Keratinocyte (primary cell): Measurements from ENCODE around the gene SLC25A28. TPM values are rescaled to one million over a fixed set of nuclear protein-coding genes. Genes with fewer than 3 reads are reported as not detected.

ENCODE experiments used
- DNase-seq: peaks from one replicate; pipeline ENCODE4 v3.0.0-alpha.2; 2011; ENCODE audit warnings: low read depth, missing footprints, low spot score
- FAIRE-seq: peaks from 2 replicates; lab custom pipeline; 2011; peaks lifted over from hg19 to GRCh38; lab: Jason Lieb, UNC
- H2AFZ ChIP-seq: 2 replicates; pipeline ENCODE4 v1.6.0; 2012; ENCODE audit warnings: low read length, control low read depth, inconsistent platforms; ENCODE audit not compliant: control insufficient read depth
- H3K27ac ChIP-seq: 2 replicates; pipeline ENCODE4 v1.5.1; 2011; ENCODE audit warnings: low read length; ENCODE audit not compliant: control insufficient read depth, insufficient read depth
- H3K27me3 ChIP-seq: 3 replicates; pipeline ENCODE4 v1.6.0; 2011; ENCODE audit warnings: low read length; ENCODE audit not compliant: control insufficient read depth, insufficient read depth; ENCODE audit errors: extremely low read depth
- H3K36me3 ChIP-seq, 2 experiments: 2 replicates in 1 of 2; 3 replicates in 1 of 2; pipeline ENCODE4 v1.5.1; 2011; ENCODE audit warnings: low read length in 2 of 2, mild to moderate bottlenecking in 1 of 2; ENCODE audit not compliant: control insufficient read depth in 2 of 2, insufficient read depth in 2 of 2; ENCODE audit errors: extremely low read depth in 1 of 2
- H3K4me1 ChIP-seq: 3 replicates; pipeline ENCODE4 v1.5.1; 2011; ENCODE audit warnings: low read length; ENCODE audit not compliant: control insufficient read depth, insufficient read depth; ENCODE audit errors: extremely low read depth
- H3K4me2 ChIP-seq: 3 replicates; pipeline ENCODE4 v1.6.0; 2011; ENCODE audit warnings: low read depth, low read length; ENCODE audit not compliant: control insufficient read depth, insufficient read depth; ENCODE audit errors: extremely low read depth
- H3K4me3 ChIP-seq, 3 experiments: fragments of 200-600 bp in 1 of 3; sonication (generic) in 1 of 3; 2 replicates in 2 of 3; 3 replicates in 1 of 3; pipeline ENCODE4 v1.5.1; 2011 to 2016; ENCODE audit warnings: low read length in 3 of 3, mild to moderate bottlenecking in 3 of 3, control low read depth in 2 of 3, inconsistent platforms in 1 of 3, low read depth in 1 of 3, mixed read lengths in 1 of 3, mixed run types in 1 of 3, moderate library complexity in 1 of 3; ENCODE audit not compliant: control insufficient read depth in 2 of 3, insufficient read depth in 2 of 3; ENCODE audit errors: extremely low read depth in 1 of 3
- H3K79me2 ChIP-seq: 2 replicates; pipeline ENCODE4 v1.6.0; 2012; ENCODE audit warnings: low read length; ENCODE audit not compliant: control insufficient read depth, insufficient read depth
- H3K9ac ChIP-seq: 3 replicates; pipeline ENCODE4 v1.6.0; 2011; ENCODE audit warnings: low read length; ENCODE audit not compliant: control insufficient read depth, insufficient read depth; ENCODE audit errors: extremely low read depth
- H3K9me1 ChIP-seq: 3 replicates; pipeline ENCODE4 v1.6.0; 2011; ENCODE audit warnings: low read length; ENCODE audit not compliant: control insufficient read depth, insufficient read depth; ENCODE audit errors: extremely low read depth
- H3K9me3 ChIP-seq: 2 replicates; pipeline ENCODE4 v1.5.1; 2012; ENCODE audit warnings: low read depth, low read length; ENCODE audit not compliant: control insufficient read depth
- H4K20me1 ChIP-seq: 3 replicates; pipeline ENCODE4 v1.6.0; 2011; ENCODE audit warnings: low read length; ENCODE audit not compliant: control insufficient read depth, insufficient read depth; ENCODE audit errors: extremely low read depth
- EZH2 ChIP-seq: IDR thresholded peaks from one replicate; pipeline ENCODE4 v1.6.1; 2012; ENCODE audit warnings: inconsistent platforms, mild to moderate bottlenecking, low read length, moderate library complexity
- dilution Hi-C: fragments of 300-500 bp; cut with MboI; formaldehyde crosslinking; loops from one replicate; pipeline ENCODE4 v1.7.0; 2020; ENCODE audit warnings: low sequenced_read_pairs; ENCODE audit not compliant: extremely low pct_ligation_motif_present
- polyA plus RNA-seq, 5 experiments: library from polyadenylated mRNA; depleted of rRNA in 3 of 5; stranded (reverse) in 3 of 5; stranded (forward) in 1 of 5; unstranded in 1 of 5; fragments of >200 nt; gene quantifications; 1 replicate in 1 of 5; 2 replicates in 3 of 5; 3 replicates in 1 of 5; pipeline versions ENCODE4 v1.2.1 to v1.2.3, GENCODE V29; 2011 to 2012; ENCODE audit warnings: missing spikeins in 2 of 5, low read depth in 1 of 5, low replicate concordance in 1 of 5
- TF ChIP-seq, protein P1 (sequence below), 3 experiments: IDR thresholded peaks in 1 of 3; conservative IDR thresholded peaks in 1 of 3; optimal IDR thresholded peaks in 1 of 3; 2 replicates in 2 of 3; 3 replicates in 1 of 3; pipeline versions ENCODE3 to v1.5.1; 2011; ENCODE audit warnings: low read length in 3 of 3, mild to moderate bottlenecking in 3 of 3, moderate library complexity in 2 of 3, control low read depth in 1 of 3, inconsistent platforms in 1 of 3; ENCODE audit not compliant: insufficient read depth in 2 of 3; ENCODE audit errors: extremely low read depth in 1 of 3

The SLC25A28 gene
- polyA plus RNA-seq, 1 donor (not counting 4 experiments of a cell fraction or from before 2014, with no cell fraction given) = 52.3 TPM

- Histone ChIP-seq H3K9ac (peak overlapping the region; percentile 98), H3K4me3 (peak overlapping the region; percentile 83 to 95 (median 85)), H3K9me1 (no peaks in the 10 kb centered on the region), H2AFZ (peak overlapping the region; percentile 67), H3K79me2 (peaks cover 46% of the 10 kb centered on the region), H3K4me1 (peaks cover 27% of the 10 kb centered on the region), H3K27ac (peak overlapping the region; percentile 99), H4K20me1 (no peaks in the 10 kb centered on the region), H3K9me3 (no peaks in the 10 kb centered on the region), H3K4me2 (peak overlapping the region; percentile 74), H3K27me3 (no peaks in the 10 kb centered on the region), H3K36me3 (peaks cover 0 to 5% of the 10 kb centered on the region in 2 experiments)
- dilution Hi-C loops = loop anchor here (25.0 kb wide), 1 partner anchor 182 kb away; the partner anchor contains the start of gene GOT1
- no peak for DNase-seq
- TF ChIP-seq EZH2 = no peak
- TF ChIP-seq, protein P1, sequence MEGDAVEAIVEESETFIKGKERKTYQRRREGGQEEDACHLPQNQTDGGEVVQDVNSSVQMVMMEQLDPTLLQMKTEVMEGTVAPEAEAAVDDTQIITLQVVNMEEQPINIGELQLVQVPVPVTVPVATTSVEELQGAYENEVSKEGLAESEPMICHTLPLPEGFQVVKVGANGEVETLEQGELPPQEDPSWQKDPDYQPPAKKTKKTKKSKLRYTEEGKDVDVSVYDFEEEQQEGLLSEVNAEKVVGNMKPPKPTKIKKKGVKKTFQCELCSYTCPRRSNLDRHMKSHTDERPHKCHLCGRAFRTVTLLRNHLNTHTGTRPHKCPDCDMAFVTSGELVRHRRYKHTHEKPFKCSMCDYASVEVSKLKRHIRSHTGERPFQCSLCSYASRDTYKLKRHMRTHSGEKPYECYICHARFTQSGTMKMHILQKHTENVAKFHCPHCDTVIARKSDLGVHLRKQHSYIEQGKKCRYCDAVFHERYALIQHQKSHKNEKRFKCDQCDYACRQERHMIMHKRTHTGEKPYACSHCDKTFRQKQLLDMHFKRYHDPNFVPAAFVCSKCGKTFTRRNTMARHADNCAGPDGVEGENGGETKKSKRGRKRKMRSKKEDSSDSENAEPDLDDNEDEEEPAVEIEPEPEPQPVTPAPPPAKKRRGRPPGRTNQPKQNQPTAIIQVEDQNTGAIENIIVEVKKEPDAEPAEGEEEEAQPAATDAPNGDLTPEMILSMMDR (optimal IDR thresholded peaks at IDR 0.05 in 1 of 3, IDR thresholded peaks at IDR 0.05 in 1 of 3, conservative IDR thresholded peaks at IDR 0.05 in 1 of 3; ENCODE audit: extremely low read depth in 1 of 3, insufficient read depth in 2 of 3, low read length in 3 of 3) = no peak
- peak; percentile 34 for FAIRE-seq
Observed at GRCh38 chr10:99619090-99619800, 994 bp downstream of the SLC25A28 start.

DNA sequence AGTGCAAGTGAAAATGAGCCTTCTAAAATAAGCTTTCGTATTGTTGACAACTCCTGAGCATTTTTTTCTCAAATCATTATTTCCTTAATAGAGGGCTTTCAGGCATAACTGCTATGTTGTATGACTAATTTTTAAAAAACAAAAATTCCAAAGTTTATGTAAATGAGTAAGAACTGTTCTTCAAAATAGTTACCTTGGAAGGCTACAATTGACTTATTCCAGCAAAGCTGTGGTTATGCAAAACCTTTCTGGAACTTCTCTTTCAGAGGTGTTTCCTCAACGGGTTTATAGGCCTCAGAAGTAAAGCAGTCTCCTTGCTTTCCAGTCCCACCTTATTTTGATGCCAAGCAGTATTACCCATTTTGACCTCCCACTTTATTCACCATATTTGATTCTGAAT lies 2.5 kb downstream of the SLC25A28 start:
- Histone ChIP-seq H2AFZ (no peak overlapping the region), H3K9ac (no peak overlapping the region), H3K4me1 (peaks cover 27% of the 10 kb centered on the region), H3K27me3 (no peaks in the 10 kb centered on the region), H3K79me2 (peaks cover 46% of the 10 kb centered on the region), H3K36me3 (peaks cover 3 to 17% of the 10 kb centered on the region in 2 experiments), H3K9me3 (no peaks in the 10 kb centered on the region), H3K27ac (no peak overlapping the region), H3K9me1 (no peaks in the 10 kb centered on the region), H3K4me2 (peak overlapping the region; percentile 74), H4K20me1 (no peaks in the 10 kb centered on the region), H3K4me3 (peak overlapping the region in 2 of 3 experiments; percentile 83 to 95)
- TF ChIP-seq, protein P1 (optimal IDR thresholded peaks at IDR 0.05 in 1 of 3, IDR thresholded peaks at IDR 0.05 in 1 of 3, conservative IDR thresholded peaks at IDR 0.05 in 1 of 3; ENCODE audit: extremely low read depth in 1 of 3, insufficient read depth in 2 of 3, low read length in 3 of 3) = no peak
- TF ChIP-seq EZH2 = no peak
- dilution Hi-C loops = loop anchor here (25.0 kb wide), 1 partner anchor 180 kb away; the partner anchor contains the start of gene GOT1
- DNase-seq (no peak), FAIRE-seq (no peak)
